Erythroblast (primary cell): ENCODE results near the gene KRTAP5-9.

ENCODE experiments used
- GATA1 ChIP-seq: IDR thresholded peaks from 2 replicates; pipeline ENCODE4 v1.6.1; 2011; ENCODE audit warnings: low read depth, mild to moderate bottlenecking, control low read depth, low read length, moderate library complexity
- POLR2A ChIP-seq: IDR thresholded peaks from 2 replicates; pipeline ENCODE4 v1.6.1; 2011; ENCODE audit warnings: mild to moderate bottlenecking, low read length

GRCh38 chr11:71505781-71506180 is 42.4 kb upstream of the KRTAP5-9 start:
- TF ChIP-seq POLR2A, result no peak
- TF ChIP-seq GATA1, result no peak
